GM18517 (cell line): Measurements from ENCODE around the gene EPHA6.
"Not testable (repeated sequence)": the region's sequence is repeated elsewhere in the genome, so short reads cannot be mapped to it uniquely, and the experiment has no call there.

Source experiments
- ATAC-seq: cut with Tn5 transposase; IDR thresholded peaks from one replicate; pipeline ENCODE4 v1.9.1; 2021; ENCODE audit warnings: mild to moderate bottlenecking, moderate library complexity; ENCODE audit not compliant: unreplicated experiment

EPHA6 gene

GRCh38 chr3:97264180-97264579 is 449.8 kb downstream of the EPHA6 start:
- no peak for ATAC-seq

GRCh38 chr3:97265237-97266005 is 451.0 kb downstream of the EPHA6 start:
- ATAC-seq = no peak

- ATAC-seq = no peak
Observed at GRCh38 chr3:97269202-97269601, 454.8 kb downstream of the EPHA6 start.

GRCh38 chr3:97276879-97277550 is 462.6 kb downstream of the EPHA6 start:
- ATAC-seq = not testable (repeated sequence)

- ATAC-seq = no peak
Observed at GRCh38 chr3:97277708-97278107, 463.3 kb downstream of the EPHA6 start.

- no peak for ATAC-seq
Observed at GRCh38 chr3:97278506-97278905, 464.1 kb downstream of the EPHA6 start.

GRCh38 chr3:97291901-97292300 is 477.5 kb downstream of the EPHA6 start:
- no peak for ATAC-seq

GRCh38 chr3:97293596-97294131 is 479.3 kb downstream of the EPHA6 start:
- no peak for ATAC-seq

- no peak for ATAC-seq
Observed at GRCh38 chr3:97297032-97297431, 482.6 kb downstream of the EPHA6 start.

GRCh38 chr3:97301114-97301513 is 486.7 kb downstream of the EPHA6 start:
- no peak for ATAC-seq

GRCh38 chr3:97306226-97306625 is 491.8 kb downstream of the EPHA6 start:
- ATAC-seq = no peak

- ATAC-seq = no peak
Observed at GRCh38 chr3:97338375-97338774, 524.0 kb downstream of the EPHA6 start.

GRCh38 chr3:97340940-97341339 is 526.5 kb downstream of the EPHA6 start:
- ATAC-seq = no peak

GRCh38 chr3:97347780-97348179 is 533.4 kb downstream of the EPHA6 start:
- ATAC-seq = no peak

GRCh38 chr3:97350971-97351370 is 536.6 kb downstream of the EPHA6 start:
- no peak for ATAC-seq

- ATAC-seq = no peak
Observed at GRCh38 chr3:97353176-97353575, 538.8 kb downstream of the EPHA6 start.

- ATAC-seq = no peak
Observed at GRCh38 chr3:97359977-97360376, 545.6 kb downstream of the EPHA6 start.

GRCh38 chr3:97360804-97361203 is 546.4 kb downstream of the EPHA6 start:
- ATAC-seq = no peak

- no peak for ATAC-seq
Observed at GRCh38 chr3:97384583-97384982, 570.2 kb downstream of the EPHA6 start.

GRCh38 chr3:97388774-97389173 is 574.4 kb downstream of the EPHA6 start:
- no peak for ATAC-seq

GRCh38 chr3:97389936-97390335 is 575.5 kb downstream of the EPHA6 start:
- no peak for ATAC-seq

GRCh38 chr3:97391167-97391566 is 576.8 kb downstream of the EPHA6 start:
- no peak for ATAC-seq
